Bone marrow (tissue), 2 donors: ENCODE results near the gene SYDE2.

Experiments
- DNase-seq, 2 donors: peaks; one replicate each; lab custom pipeline; 2025; lab: John Stamatoyannopoulos, UW

The SYDE2 gene

GRCh38 chr1:85118751-85119150 lies 82.1 kb downstream of the SYDE2 start:
- DNase-seq, result no peak

GRCh38 chr1:85116856-85117255 lies 84.0 kb downstream of the SYDE2 start:
- DNase-seq, result no peak

- no peak for DNase-seq
Measured at GRCh38 chr1:85115933-85116332, 84.9 kb downstream of the SYDE2 start.

- DNase-seq, result no peak
Measured at GRCh38 chr1:85111695-85112094, 89.1 kb downstream of the SYDE2 start.

GRCh38 chr1:85109475-85109874 lies 91.3 kb downstream of the SYDE2 start:
- no peak for DNase-seq
